GF-D8 (cell line): ENCODE measurements around the gene PALM2AKAP2.

Source experiments
- DNase-seq: peaks from one replicate; lab custom pipeline; 2025; lab: John Stamatoyannopoulos, UW

PALM2AKAP2 gene

DNA sequence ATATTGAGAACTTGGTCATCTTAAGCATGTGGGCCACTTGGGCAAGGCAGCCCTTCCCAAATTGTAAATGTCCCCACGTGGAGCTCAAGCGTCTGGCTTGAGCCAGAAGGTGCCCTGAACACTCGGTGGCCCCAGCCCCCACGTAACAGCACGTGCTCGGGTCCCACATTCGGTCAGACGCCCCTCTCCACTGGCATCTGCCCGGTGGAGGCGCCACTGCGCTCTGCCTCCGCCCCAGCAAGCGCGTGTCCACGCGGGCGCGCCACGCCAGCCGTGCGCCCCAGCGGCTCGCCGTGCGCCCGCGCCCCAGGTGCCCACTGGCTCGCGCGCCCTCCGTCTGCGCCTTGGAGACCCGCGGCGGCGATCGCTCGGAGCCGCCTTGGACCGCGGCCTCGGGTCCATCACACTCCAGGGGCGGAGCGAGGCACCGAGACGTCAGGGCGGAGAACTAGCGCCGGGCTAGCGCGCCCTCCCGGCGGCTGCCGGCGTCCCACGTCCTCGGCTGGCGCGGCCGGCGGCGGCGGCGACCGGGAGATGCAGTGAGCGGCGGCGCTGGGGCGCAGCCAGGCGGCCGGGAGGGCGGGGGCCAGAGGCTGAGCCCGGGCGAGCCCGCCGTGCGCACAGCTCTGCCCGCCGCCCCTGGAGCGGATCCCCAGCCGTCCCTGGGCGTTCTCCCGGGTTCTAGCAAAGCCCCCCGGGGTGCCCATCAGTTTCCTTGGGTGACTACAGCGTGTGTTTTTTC lies at the start of gene PALM2AKAP2:
TSS of gene PALM2AKAP2 (plus strand) at position 488 of the 742 bp plus-strand sequence. CDS start 291 bp downstream, outside the sequence.
- no peak for DNase-seq

DNA sequence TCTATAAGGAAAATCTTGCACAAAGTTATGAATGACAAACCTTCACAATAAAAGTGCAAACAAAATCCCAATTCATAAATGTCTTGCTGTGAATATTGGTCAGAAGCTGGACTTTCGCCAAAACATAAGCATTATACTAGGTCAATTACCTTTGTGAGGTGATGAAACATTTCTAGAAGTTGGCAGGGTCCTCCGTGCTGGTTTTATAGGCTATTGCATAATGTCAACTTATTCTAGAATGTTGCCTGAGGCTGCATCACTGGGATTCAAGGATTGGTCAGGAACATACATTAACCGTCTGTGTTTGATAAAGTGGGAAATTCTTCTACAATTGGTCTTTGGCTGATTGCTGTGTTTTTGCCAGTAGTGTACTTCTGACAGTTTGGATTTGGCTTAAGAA lies 49.8 kb upstream of the PALM2AKAP2 start:
- DNase-seq = no peak

DNA sequence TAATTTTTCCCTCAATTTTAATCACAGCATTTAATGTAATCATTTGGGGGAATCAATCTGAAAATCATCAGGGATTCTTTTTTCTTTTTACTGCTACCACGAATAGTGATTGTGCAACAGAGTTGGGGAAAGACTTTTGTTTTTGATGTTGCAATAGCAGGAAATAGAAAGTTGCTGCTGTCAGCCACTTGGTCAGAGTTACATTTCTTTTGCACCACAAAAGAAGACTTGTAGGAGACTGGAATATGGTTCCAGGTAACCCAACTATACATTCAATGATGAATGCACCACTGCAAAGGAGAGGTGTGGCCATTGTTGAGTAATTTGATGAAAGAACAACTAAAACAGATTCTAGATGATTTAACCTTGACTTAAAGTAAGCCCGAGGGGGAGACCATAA lies 46.3 kb upstream of the PALM2AKAP2 start:
- peak; percentile 15 for DNase-seq

DNA sequence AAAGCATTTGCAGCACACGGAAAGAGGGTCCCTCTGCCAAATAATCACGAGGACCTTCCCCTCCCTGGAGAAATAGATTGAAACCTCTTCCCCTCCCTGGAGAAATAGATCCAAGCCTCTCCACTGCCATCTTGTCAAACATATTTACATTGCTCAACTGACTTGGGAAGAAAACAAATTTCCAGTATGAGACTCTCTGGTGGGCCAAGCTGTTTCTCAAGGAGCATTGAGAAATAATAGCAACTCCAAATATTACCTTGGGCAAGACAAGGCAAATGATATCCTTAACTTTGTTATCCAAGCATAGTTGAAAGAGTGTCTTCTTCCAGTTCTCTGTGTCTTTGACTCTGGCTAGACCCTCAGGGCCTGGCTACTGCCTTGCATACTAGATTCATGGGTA lies 45.2 kb upstream of the PALM2AKAP2 start:
- DNase-seq = no peak

DNA sequence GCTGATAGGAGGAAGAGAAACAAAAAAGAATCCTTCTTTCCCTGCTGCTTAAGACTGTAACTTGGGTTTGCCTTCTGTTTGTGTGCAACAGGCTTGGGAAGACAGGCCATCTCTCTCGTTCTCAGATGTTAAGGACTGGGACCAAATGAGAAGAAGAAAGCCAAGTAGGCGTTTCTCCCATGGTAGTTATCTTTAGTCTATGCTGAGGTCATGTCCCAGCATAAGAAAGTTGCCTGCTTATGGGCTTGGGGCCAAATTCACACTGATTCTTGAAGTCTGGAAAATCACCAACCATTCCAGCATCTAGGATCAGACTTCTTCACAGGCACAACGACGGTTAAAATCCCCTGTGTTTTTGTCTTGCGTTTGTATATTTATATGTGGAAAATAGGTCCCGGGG lies 44.2 kb upstream of the PALM2AKAP2 start:
- no peak for DNase-seq

DNA sequence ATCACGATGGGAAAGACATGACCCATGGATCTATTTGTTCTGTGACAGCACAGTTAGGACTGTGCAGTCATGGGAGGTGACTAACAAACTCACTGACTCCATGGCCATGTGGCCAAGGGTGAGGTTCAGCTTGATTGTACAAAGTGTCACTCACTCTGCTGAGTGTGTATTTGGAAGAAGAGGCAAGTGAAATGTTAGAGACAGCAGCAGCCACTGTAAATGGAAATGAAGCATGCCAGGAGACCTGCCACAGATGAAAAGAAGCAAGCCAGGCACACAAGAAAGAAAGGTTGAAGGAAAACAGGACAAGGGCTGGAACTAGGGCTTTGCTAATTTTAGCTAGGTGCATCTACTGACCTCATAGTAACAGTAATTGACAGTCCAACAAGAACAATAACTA lies 42.7 kb upstream of the PALM2AKAP2 start:
- no peak for DNase-seq

DNA sequence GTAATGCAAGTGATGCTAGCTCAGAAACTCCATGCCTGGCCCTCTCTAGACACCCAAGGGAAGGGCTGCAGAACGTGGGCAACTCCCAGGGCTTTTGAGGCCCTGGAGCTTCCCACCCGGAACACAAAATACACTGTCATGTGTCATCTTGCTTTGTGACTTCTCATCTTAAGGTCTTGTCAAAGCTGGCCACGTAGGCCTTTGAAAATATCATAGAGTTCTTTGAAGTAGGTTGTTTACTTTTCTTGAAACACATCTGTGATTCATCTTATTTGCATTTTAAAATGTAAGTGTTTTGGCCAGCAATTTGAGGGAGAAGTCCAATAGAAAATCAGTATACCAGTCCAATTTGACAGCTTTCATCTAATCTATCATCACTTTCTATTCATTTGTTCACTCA lies 40.2 kb upstream of the PALM2AKAP2 start:
- no peak for DNase-seq

DNA sequence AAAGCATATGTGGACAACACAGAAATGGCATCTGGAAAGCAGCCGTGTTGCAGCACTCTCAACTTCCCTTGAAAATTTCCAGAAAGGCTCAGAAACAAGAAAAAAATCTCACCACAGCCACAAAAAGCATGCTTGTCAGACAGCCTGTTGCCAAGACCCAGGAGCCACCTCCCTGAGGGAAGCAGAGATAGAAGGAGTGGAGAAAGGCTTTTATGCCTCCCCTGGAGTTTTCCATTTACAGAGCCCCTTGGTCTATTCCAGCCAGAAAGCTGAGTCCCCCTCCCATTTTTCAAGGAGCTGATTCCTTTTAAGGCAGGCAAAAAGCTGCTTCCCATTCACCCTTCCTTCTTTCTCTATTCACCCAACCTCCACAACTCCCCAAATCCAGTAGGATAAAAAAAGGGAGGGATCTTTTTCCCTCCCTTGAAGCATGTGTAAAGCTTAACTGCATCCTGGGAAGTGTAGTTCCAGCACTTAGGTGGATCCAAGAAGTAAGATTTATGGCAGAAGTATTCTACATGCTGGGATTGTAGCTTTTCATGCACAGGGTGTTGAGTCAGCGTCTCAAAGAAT lies 37.1 kb upstream of the PALM2AKAP2 start:
- no peak for DNase-seq

DNA sequence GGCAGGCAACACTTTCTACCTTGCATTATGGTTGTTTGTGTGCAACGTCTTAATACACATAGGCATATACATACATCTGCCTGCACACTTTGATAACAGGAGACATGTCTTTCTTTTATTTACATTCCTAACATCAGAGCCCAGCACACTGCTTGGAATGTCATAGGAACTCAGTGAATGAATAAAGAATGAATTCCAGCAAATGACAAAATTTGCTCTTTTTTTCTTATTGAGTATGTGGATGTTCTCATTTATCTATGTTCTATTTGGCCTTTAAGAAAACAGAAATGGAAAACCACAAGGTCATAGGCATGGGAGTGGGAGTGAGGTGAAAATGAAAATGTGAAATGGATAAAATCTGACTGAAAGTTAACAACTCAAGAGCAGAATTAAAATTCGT lies 36.3 kb upstream of the PALM2AKAP2 start:
- no peak for DNase-seq

DNA sequence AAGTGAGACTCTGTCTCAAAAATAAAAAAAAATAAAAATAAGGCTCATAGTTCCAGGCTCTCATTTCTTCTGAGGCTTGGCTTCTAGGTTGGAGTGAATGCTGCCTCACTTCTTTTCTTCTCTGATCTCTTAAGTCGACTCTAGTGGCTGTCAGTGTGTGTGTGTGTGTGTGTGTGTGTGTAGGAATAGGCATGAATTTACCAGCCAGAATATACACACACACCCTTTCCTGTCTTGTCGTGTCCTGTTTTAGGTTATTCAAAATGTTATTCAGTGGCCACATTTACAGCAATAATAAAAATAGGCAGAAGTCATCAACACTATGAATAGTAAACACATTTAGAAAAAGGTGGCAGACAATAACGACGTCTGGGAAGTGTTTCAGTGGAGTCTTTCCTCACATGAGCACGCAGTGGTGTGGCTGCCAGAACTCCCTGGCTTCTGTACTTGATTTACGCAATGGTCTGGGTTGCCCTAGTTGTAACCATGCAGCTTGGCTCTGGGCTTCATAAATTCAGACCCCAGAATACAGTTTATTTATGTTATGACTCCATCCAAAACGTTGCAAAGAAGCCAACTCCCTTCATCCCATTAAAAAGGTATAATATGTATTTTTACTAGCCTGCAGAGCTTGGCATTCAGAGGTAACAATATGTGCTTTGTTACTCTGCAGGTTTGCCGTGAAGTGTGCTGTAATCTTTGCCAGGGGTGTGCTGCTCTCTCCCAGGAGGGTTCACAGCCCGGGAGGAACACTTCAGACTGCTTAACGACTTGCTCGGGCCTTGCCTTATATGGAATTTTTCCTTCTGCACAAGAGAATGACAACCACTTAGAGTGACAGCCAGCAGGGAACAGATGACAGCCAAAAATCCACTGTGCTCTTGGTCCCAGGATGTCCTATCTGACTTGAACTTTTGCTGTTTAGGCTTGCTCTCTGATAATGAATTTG lies 34.4 kb upstream of the PALM2AKAP2 start:
- DNase-seq = no peak

DNA sequence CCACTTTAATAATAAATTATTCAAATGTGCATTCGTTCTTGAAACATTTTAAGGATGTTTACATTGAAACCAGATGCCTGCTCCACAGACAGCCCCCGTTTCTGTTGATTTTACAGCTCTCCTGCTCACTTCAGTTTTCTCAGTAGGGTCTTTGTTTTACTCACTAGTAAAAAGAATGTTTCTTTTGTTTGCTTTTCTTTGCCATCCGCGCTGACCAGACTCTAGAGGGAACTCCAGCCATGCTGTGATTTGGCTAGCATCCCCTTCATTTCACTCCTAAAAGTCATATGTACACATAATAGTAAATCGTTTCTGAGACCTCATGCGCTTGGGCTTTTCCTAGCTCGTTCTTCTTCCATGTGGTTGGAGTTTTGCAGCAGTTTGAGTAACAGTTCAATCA lies 28.7 kb upstream of the PALM2AKAP2 start:
- DNase-seq = no peak

DNA sequence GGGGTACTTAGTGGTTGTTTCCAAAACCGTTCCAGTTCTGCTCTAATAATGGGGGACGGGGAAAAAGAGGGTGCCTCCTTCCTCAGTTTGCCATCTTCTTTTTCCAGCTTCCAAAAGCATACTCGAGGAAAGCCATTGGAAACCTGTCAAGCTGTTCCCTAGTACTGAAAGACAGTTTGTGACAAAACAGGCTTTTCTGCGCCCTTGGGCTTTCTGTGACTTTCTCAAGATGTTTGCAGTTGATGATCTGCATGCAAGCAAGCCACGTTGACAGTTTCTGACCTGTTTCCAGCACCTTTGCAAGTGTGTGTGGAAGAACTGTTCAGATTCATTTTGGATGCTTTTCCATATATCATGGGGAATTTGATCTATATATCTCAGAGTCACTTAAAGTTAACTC lies 26.7 kb upstream of the PALM2AKAP2 start:
- no peak for DNase-seq

DNA sequence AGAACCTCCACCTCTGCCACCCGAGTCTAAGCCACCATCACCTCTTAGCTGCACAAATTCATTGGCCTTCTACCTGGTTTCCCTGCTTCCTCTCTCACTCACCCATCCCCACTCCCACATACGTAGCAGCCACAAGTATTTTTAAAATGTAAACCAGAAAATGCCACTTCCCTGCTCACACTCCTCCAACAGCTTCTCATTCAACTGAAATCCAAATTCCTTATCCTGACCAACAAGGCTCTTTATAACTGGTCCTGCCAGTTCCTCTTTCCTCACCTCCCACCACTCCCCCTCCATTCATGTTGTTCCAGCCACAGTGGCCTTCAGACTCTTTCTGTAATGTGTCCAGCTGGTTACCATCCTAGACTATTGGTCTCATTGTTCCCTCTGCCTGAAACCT lies 25.0 kb upstream of the PALM2AKAP2 start:
- no peak for DNase-seq

DNA sequence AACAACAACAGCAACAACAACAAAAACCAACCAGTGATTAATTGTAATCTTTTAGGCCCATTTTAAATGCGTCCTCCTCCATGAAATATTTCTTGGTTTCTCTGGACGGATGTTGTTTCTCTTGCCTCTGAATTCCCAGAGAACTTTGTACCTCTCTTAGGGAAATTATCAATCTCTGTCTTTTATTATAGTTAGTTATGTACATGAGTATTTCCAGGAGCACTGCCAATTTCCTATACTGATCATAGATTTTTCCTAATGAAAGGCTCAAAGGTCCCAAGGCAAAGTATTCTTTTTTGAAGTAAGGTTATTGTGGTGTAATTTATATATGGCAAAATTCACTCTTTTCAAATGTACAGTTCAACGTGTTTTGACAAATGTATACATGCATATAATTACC lies 20.4 kb upstream of the PALM2AKAP2 start:
- DNase-seq = no peak

DNA sequence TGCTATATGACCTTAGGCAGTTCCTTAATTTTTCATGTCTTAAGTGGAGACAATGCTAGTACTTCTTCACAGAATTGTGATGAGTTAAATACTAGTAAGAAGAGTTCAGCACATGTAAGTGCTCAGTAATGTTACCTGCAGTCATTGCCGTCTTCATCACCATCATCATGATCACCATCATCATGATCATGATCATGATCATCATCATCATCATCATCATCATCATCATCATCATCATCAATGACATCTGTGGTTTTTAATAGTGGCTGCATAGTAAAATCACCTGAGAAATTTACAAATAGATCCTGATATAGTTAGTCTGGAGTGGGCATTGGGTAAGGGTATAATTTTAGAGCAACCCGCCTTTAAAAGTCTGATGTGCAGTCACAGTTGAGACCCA lies 14.7 kb upstream of the PALM2AKAP2 start:
- DNase-seq = no peak

DNA sequence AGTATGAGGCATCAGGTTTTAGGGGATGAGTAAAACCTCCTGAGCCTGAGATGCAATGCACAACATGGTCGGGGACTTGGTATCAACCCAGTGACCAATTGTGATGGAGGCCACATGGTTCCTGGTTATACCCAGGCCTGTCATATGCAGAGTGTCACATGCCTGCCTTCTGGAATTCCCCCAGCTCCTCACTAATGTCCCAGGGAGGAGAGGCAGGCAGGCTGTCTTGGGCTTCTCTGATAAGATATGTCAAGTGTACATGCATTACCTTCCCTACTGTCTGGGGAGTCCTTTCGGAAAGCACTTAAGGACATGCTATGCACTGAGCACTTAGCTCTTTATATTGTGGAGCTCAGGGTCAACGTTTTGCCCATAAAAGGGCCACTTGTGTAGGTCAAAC lies 14.2 kb upstream of the PALM2AKAP2 start:
- no peak for DNase-seq

DNA sequence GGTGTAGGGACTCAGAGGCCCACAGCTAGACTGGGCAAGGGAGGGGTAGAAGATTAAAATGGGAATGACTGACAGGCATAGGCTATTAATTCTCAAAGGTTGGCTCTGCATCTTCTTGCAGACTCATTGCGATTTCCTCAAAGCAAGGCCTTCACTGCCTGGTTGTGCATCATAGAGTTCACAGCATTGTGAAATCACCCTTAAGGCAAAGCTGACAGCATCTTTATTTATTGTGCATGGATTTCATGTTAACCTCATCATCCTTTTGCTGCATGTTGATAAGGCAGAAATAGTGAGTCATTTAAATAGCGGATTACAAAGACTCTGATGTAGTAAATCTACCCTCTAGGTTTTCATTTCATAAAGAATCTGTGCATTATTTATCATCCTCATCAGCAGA lies 13.6 kb upstream of the PALM2AKAP2 start:
- no peak for DNase-seq

DNA sequence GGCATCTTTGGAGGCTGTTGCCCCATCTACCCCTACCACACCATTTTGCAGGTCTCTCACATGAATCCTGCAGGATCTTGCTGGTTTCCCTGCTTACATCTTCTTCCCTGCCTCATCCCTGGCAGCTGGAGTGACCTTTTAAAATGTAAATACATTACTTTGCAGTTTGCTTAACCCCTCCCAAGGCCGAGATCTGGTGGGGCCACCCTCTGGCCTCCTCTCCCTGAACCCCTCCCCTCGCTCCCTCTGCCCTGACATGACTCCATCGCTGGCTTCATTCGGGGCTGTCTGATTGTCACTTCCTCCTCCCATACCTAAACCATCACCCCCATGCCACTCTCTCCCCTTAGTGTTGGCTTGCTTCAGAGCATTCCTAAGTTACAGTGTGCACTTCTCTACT lies 12.6 kb upstream of the PALM2AKAP2 start:
- DNase-seq = no peak

DNA sequence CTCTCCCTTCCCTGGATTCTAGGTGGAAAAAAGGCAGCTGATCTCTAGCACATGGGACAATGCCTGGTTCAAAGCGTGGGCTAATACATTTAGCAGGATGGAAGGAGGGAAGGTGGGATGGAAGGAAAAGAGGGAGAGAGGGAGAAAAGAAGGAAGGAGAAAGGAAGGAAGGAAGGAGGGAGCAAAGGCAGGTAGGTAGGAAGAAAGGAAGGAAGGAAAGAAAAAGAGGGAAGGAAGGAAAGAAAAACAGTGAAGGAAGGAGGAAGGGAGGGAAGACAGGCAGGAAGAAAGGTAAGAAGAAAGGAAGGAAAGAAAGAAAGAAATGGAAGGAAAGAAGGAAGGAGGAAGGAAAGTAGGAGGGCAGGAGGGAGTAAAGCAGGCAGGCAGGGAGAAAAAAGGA lies 12.2 kb upstream of the PALM2AKAP2 start:
- DNase-seq = no peak

DNA sequence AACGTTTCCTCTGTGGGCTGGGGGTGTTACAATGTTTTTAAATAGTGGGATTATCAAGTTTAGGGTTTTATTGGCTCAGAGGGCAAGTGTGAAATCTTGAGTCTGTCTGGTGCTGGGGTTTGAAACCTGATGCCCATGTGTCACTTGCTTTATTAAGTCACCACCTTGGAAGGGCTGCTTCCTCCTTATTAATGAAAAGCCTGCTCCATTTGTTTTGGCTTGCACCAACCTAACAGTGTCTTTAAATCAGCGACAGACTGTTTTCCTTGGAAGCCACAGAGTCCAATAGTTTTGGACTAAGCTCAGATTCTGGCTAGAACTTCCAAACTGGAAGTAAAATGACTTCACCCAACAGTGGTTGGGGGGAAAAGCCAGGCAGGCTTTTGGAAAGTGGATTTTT lies 10.7 kb upstream of the PALM2AKAP2 start:
- DNase-seq = no peak

DNA sequence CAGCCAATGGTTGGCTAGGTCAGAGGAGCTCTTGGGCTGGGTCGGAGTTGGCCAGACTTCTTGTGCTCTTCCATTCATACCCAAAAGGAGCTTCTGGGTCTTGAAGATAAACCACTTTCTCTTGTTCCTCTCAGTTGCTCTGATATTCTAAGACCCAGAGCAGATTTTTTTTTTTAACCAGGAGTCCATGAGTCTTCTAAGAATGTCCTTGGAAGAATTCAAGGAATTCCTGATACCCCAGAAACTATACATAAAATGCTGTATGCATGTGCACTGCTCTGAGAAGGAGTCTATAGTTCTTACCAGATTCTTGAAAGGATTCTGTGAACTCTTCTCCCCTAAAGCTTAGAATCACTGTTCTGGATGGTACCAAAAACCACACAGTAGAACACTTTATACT lies 9.9 kb upstream of the PALM2AKAP2 start:
- DNase-seq = no peak

DNA sequence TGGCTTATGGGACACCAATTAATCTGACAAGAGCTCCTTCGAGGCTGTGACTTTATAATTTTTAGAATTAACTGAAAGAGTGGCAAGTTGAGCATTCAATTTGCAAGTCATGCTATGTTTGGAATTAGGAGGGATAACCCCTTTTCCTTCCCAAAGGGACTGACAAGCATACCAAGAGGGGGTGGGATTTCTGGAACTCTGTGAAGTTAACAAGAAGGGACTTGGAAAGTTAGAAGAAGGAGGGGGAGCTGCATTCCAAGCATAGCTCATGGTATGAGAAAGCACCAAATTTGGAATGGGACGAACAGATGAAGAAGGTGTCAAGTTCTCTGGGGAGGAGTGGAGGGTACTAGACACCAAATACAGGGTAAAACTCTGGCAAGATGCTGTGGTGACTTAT lies 8.9 kb upstream of the PALM2AKAP2 start:
- DNase-seq = no peak
